WERI-Rb-1 (cell line): ENCODE results near the gene NTRK2.

ENCODE experiments used
- DNase-seq: peaks from one replicate; pipeline ENCODE4 v3.0.0-alpha.2; 2020
- H3K27ac ChIP-seq: fragments of 250-450 bp; sonication (Bioruptor Pico); 2 replicates; pipeline ENCODE4 v1.5.1; 2020; ENCODE audit warnings: mild to moderate bottlenecking, moderate library complexity
- H3K27me3 ChIP-seq: fragments of 250-450 bp; sonication (Bioruptor Pico); 2 replicates; pipeline ENCODE4 v1.5.1; 2021; ENCODE audit warnings: mild to moderate bottlenecking, low read depth, moderate library complexity; ENCODE audit not compliant: insufficient read depth, severe bottlenecking
- H3K36me3 ChIP-seq: fragments of 250-450 bp; sonication (Bioruptor Pico); 2 replicates; pipeline ENCODE4 v1.5.1; 2020; ENCODE audit warnings: mild to moderate bottlenecking, moderate library complexity
- H3K4me3 ChIP-seq: 2 replicates; pipeline ENCODE4 v1.5.1; 2011; ENCODE audit warnings: low read depth, mild to moderate bottlenecking, control low read depth, low read length
- H3K9me3 ChIP-seq: fragments of 250-450 bp; sonication (Bioruptor Pico); 2 replicates; pipeline ENCODE4 v1.5.1; 2021; ENCODE audit warnings: mild to moderate bottlenecking, moderate library complexity; ENCODE audit not compliant: severe bottlenecking
- CTCF ChIP-seq: IDR thresholded peaks from 2 replicates; pipeline ENCODE4 v1.5.1; 2011; ENCODE audit warnings: low read depth, mild to moderate bottlenecking, control low read depth, inconsistent platforms, low read length

Gene NTRK2

GRCh38 chr9:84722388-84722989 lies 53.0 kb downstream of the NTRK2 start:
- TF ChIP-seq CTCF: no peak
- DNase-seq: no peak
- Histone ChIP-seq H3K27me3 (peaks cover 69% of the 10 kb centered on the region), H3K4me3 (no peak overlapping the region), H3K9me3 (no peaks in the 10 kb centered on the region), H3K36me3 (no peaks in the 10 kb centered on the region), H3K27ac (no peak overlapping the region)

- peaks cover 73% of the 10 kb centered on the region for H3K27me3 ChIP-seq
- H3K36me3 ChIP-seq: no peaks in the 10 kb centered on the region
- DNase-seq: no peak
- H3K4me3 ChIP-seq: no peak overlapping the region
- no peak for TF ChIP-seq CTCF
- no peaks in the 10 kb centered on the region for H3K9me3 ChIP-seq
- no peak overlapping the region for H3K27ac ChIP-seq
These were observed 53.9 kb downstream of the NTRK2 start for GRCh38 chr9:84723426-84723825.

DNA sequence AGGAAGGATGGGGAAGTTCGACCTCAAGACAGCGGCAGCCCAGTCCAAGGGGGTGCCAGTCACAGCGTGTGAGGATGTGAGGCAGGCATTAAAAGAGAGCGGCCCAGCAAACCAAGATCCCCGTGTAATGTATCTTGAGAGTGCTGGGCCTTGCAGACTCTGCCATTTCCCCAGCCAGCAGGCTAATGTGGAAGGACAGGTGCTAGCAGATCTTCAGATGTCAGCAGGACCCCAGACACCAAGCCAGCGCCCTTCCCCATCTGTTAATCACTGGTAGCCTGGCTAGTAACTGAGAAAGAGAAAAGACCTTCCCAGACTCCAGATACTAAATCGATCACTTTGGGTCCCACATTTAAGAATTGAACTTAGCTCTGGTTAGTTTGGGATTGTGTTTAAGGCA lies 62.2 kb downstream of the NTRK2 start:
- H3K9me3 ChIP-seq: no peaks in the 10 kb centered on the region
- H3K27me3 ChIP-seq: peaks cover 81% of the 10 kb centered on the region
- no peak for TF ChIP-seq CTCF
- no peak overlapping the region for H3K4me3 ChIP-seq
- no peak overlapping the region for H3K27ac ChIP-seq
- H3K36me3 ChIP-seq: no peaks in the 10 kb centered on the region
- DNase-seq: no peak

DNA sequence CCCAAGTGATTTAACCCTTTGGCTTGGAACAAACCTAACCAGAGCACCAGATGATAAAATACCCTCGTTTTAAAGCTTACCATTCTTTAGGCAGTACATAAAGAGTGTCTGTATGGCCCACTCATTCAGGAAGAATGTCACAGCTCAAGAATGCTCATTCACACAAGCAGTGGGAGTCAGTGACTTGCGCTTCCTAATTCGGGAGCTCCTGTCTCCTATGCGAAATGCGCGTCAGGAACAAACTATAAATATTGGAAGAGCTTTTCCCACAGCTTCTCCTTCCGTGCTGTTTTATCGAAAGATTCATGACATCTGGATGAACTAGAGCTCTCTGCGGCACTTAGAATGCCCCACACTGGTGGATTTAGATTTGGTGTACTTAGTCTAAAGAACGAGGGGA lies 66.6 kb downstream of the NTRK2 start:
- peaks cover 65% of the 10 kb centered on the region for H3K27me3 ChIP-seq
- H3K36me3 ChIP-seq: no peaks in the 10 kb centered on the region
- H3K27ac ChIP-seq: no peak overlapping the region
- no peaks in the 10 kb centered on the region for H3K9me3 ChIP-seq
- DNase-seq: no peak
- no peak for TF ChIP-seq CTCF
- no peak overlapping the region for H3K4me3 ChIP-seq

DNA sequence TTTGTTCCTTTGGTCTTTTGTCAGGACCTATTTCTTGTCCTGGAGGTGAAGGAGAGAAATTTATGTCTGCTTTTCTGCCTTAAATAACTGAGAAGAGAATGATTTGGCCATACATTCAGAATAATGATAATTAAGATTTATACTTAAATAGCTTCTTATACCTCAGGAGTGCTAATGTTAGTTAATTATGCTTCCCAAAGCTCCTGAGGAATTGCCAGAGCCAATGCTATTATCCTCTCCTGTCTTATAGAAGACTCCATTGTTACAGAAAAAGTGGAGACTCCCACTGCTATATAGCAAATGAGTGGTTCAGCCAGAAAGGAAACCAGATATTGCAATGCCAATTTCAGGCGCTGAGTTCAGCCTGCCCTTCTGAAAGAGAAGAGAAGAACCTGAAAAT lies 67.0 kb downstream of the NTRK2 start:
- no peak for TF ChIP-seq CTCF
- H3K36me3 ChIP-seq: no peaks in the 10 kb centered on the region
- no peak for DNase-seq
- no peak overlapping the region for H3K4me3 ChIP-seq
- H3K9me3 ChIP-seq: no peaks in the 10 kb centered on the region
- H3K27me3 ChIP-seq: peaks cover 65% of the 10 kb centered on the region
- H3K27ac ChIP-seq: no peak overlapping the region

DNA sequence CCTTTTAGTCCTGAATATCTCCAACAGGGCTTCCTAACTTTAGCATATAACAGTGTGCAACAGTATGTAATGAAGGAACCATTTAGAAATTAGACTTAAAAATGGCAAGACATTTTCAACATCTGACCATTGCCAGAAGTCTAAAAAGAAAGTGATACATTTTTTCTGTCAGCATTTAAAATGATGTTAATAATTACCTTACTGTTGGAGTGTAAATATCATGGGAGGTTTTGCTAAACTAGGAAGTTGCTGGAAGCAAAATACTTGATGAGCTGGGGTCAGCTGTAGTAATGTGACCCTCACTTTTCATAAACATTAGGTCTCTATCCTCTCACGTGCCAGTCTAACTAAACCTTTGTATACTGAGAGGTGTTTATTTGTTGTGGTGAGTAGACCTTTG lies 68.8 kb downstream of the NTRK2 start:
- no peak for TF ChIP-seq CTCF
- no peaks in the 10 kb centered on the region for H3K9me3 ChIP-seq
- no peaks in the 10 kb centered on the region for H3K36me3 ChIP-seq
- no peak overlapping the region for H3K27ac ChIP-seq
- no peak for DNase-seq
- H3K27me3 ChIP-seq: peaks cover 60% of the 10 kb centered on the region
- no peak overlapping the region for H3K4me3 ChIP-seq
